SU-DHL-6 (cell line): ENCODE measurements around the gene VILL.

Source experiments
- EZH2phosphoT487 ChIP-seq: fragments of 200-600 bp; sonication (generic), shearing (Covaris generic); conservative IDR thresholded peaks from 2 replicates; pipeline ENCODE4 v1.6.1; 2018; ENCODE audit warnings: mild to moderate bottlenecking, antibody characterized with exemption, low read length, moderate library complexity, mixed read lengths
- TF ChIP-seq, protein P1 (sequence below): fragments of 200-600 bp; sonication (generic); IDR thresholded peaks from one replicate; pipeline ENCODE4 v1.5.1; 2017; ENCODE audit warnings: antibody characterized with exemption, mild to moderate bottlenecking, low read length, moderate library complexity; ENCODE audit not compliant: insufficient read depth, poor library complexity, severe bottlenecking

DNA sequence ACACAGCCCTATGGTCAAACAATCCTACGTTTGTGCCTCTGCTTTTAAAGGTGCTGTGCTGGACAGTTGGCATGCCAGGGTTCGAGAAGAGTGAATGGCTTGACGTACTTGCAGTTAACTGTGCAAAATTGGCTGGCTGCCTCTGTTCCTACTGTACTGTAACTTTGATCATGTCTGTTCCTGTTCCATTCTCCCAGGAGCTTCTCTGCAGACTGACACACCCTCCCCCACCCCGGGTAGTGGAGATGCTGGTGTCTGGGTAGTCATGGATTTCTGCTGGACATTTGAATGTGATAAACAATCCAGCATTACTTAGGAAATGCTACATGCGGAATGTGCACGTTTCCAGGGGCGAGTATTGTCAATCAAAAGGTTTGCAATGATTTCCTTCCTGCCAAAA, 6.5 kb upstream of the VILL start:
- TF ChIP-seq, protein P1, sequence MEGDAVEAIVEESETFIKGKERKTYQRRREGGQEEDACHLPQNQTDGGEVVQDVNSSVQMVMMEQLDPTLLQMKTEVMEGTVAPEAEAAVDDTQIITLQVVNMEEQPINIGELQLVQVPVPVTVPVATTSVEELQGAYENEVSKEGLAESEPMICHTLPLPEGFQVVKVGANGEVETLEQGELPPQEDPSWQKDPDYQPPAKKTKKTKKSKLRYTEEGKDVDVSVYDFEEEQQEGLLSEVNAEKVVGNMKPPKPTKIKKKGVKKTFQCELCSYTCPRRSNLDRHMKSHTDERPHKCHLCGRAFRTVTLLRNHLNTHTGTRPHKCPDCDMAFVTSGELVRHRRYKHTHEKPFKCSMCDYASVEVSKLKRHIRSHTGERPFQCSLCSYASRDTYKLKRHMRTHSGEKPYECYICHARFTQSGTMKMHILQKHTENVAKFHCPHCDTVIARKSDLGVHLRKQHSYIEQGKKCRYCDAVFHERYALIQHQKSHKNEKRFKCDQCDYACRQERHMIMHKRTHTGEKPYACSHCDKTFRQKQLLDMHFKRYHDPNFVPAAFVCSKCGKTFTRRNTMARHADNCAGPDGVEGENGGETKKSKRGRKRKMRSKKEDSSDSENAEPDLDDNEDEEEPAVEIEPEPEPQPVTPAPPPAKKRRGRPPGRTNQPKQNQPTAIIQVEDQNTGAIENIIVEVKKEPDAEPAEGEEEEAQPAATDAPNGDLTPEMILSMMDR = no peak
- TF ChIP-seq EZH2phosphoT487 = no peak
